ENCODE data around the gene KCNA5.

- TF ChIP-seq EP300 (IDR thresholded peaks at IDR 0.05) (no peak), CTCF (IDR thresholded peaks at IDR 0.05) (no peak), POLR2AphosphoS5 (IDR thresholded peaks at IDR 0.05) (no peak), POLR2A (IDR thresholded peaks at IDR 0.05) (no peak)
These were observed 7.7 kb downstream of the KCNA5 start for GRCh38 chr12:5051334-5051733.
